DOHH2 (cell line): ENCODE results near the gene MEX3D.

ENCODE experiments used
- H3F3A ChIP-seq: fragments of 200-600 bp; sonication (generic), shearing (Covaris generic); 2 replicates; pipeline ENCODE4 v1.6.0; 2016; ENCODE audit warnings: antibody characterized with exemption, mild to moderate bottlenecking; ENCODE audit not compliant: control insufficient read depth, insufficient read depth
- H3K27ac ChIP-seq: fragments of 200-600 bp; sonication (generic); 2 replicates; pipeline ENCODE4 v1.5.1; 2014; ENCODE audit warnings: low read depth, mild to moderate bottlenecking, low read length, moderate library complexity
- H3K27me3 ChIP-seq: fragments of 200-600 bp; sonication (generic); 2 replicates; pipeline ENCODE4 v1.6.1; 2014; ENCODE audit warnings: mild to moderate bottlenecking, low read length, mixed read lengths; ENCODE audit not compliant: control insufficient read depth
- H3K36me3 ChIP-seq: fragments of 200-600 bp; sonication (generic); 2 replicates; pipeline ENCODE4 v1.6.1; 2014; ENCODE audit warnings: mild to moderate bottlenecking, low read length, moderate library complexity, mixed read lengths; ENCODE audit not compliant: control insufficient read depth
- H3K4me1 ChIP-seq: fragments of 200-600 bp; sonication (generic); 2 replicates; pipeline ENCODE4 v1.6.1; 2014; ENCODE audit warnings: mild to moderate bottlenecking, low read length, mixed read lengths; ENCODE audit not compliant: control insufficient read depth
- H3K4me2 ChIP-seq: fragments of 200-600 bp; sonication (generic); 2 replicates; pipeline ENCODE4 v1.6.0; 2014; ENCODE audit warnings: mild to moderate bottlenecking, low read length, moderate library complexity
- H3K4me3 ChIP-seq: fragments of 200-600 bp; sonication (generic); 2 replicates; pipeline ENCODE4 v1.5.1; 2014; ENCODE audit warnings: mild to moderate bottlenecking, low read length, mixed read lengths
- H3K79me2 ChIP-seq: fragments of 200-600 bp; sonication (generic); 2 replicates; pipeline ENCODE4 v1.6.1; 2014; ENCODE audit warnings: mild to moderate bottlenecking, low read length, mixed read lengths; ENCODE audit not compliant: control insufficient read depth
- H3K9me2 ChIP-seq: fragments of 200-600 bp; sonication (generic); replicated peaks from 2 replicates; pipeline ENCODE4 v1.6.1; 2014; ENCODE audit warnings: mild to moderate bottlenecking, low read length, mixed read lengths; ENCODE audit not compliant: control insufficient read depth
- H3K9me3 ChIP-seq: fragments of 200-600 bp; sonication (generic); 2 replicates; pipeline ENCODE4 v1.6.1; 2014; ENCODE audit warnings: antibody characterized with exemption, low read length, mixed read lengths; ENCODE audit not compliant: control insufficient read depth, insufficient read depth
- H4K20me1 ChIP-seq: fragments of 200-600 bp; sonication (generic); 2 replicates; pipeline ENCODE4 v1.6.0; 2014; ENCODE audit warnings: low read depth, mild to moderate bottlenecking, antibody characterized with exemption, low read length, moderate library complexity; ENCODE audit not compliant: control insufficient read depth, insufficient read depth
- EZH2phosphoT487 ChIP-seq: fragments of 200-600 bp; sonication (generic); IDR thresholded peaks from 2 replicates; pipeline ENCODE4 v1.6.1; 2017; ENCODE audit warnings: borderline replicate concordance, mild to moderate bottlenecking, antibody characterized with exemption, low read length, moderate library complexity, mixed read lengths
- TF ChIP-seq, protein P1 (sequence below): fragments of 200-600 bp; sonication (generic); IDR thresholded peaks from one replicate; pipeline ENCODE4 v1.5.1; 2014; ENCODE audit warnings: antibody characterized with exemption, mild to moderate bottlenecking, low read depth, low read length; ENCODE audit not compliant: poor library complexity, severe bottlenecking

MEX3D gene

DNA sequence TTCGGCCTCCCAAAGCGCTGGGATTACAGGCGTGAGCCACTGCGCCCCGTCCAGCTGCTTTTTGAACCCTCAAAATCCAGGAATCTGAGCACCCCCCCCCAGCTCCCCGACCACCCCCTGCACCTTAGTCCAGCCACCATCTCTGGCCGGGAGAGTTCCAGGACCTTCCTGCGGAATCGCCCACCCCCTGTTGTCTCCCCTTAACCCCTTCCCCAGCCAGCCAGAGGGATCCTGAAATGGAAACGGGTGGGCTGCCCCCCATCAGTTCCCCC is 25.3 kb upstream of the MEX3D start:
- H3K9me3 ChIP-seq = no peaks in the 10 kb centered on the region
- peaks cover 53% of the 10 kb centered on the region for H3K36me3 ChIP-seq
- H3K27ac ChIP-seq = no peak overlapping the region
- no peaks in the 10 kb centered on the region for H3K27me3 ChIP-seq
- peaks cover 40% of the 10 kb centered on the region for H3K4me1 ChIP-seq
- H4K20me1 ChIP-seq = peaks cover 5% of the 10 kb centered on the region; the same call in 1 of the 2 replicates
- no peak for TF ChIP-seq EZH2phosphoT487
- TF ChIP-seq, protein P1, sequence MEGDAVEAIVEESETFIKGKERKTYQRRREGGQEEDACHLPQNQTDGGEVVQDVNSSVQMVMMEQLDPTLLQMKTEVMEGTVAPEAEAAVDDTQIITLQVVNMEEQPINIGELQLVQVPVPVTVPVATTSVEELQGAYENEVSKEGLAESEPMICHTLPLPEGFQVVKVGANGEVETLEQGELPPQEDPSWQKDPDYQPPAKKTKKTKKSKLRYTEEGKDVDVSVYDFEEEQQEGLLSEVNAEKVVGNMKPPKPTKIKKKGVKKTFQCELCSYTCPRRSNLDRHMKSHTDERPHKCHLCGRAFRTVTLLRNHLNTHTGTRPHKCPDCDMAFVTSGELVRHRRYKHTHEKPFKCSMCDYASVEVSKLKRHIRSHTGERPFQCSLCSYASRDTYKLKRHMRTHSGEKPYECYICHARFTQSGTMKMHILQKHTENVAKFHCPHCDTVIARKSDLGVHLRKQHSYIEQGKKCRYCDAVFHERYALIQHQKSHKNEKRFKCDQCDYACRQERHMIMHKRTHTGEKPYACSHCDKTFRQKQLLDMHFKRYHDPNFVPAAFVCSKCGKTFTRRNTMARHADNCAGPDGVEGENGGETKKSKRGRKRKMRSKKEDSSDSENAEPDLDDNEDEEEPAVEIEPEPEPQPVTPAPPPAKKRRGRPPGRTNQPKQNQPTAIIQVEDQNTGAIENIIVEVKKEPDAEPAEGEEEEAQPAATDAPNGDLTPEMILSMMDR = no peak
- peaks cover 46% of the 10 kb centered on the region for H3K79me2 ChIP-seq
- H3K9me2 ChIP-seq = no peaks in the 10 kb centered on the region
- peaks cover 16% of the 10 kb centered on the region for H3F3A ChIP-seq
- peak overlapping the region; percentile 74 for H3K4me3 ChIP-seq
- peak overlapping the region; percentile 80 for H3K4me2 ChIP-seq

DNA sequence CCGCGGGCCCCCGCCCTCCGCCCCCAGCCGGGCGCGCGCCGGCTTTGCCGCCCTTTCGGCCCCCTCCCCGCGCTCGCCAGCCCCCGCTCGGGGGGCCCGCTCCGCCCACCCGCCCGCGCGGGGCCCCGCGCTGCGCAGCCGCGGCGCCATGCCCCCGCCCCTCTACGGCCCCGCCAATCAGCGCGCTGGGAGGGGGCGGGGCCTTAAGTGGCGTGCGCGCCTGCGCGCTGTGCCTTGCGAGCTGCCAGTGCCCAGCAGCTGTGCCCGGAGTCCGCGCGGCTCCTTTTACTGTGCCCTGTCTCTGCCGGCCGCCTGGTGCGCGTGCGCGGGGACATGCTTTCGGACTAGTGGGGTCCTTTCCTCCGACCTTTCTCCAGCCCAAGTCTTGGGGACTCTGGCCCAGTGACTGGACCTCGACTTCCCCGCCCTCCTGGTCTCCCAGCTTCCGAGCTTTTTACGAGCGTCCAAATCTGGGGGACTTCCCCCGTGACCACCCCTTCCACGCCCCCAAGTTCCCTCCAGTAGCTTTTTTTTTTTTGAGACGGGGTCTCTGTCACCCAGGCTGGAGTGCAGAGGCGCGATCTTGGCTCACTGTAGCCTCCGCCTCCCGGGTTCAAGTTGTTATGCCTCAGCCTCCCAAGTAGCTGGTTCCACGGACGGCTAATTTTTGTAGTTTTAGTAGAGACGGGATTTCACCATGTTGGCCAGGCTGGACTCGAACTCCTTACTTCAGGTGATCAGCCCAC is 24.8 kb upstream of the MEX3D start, which contains the start of gene MBD3:
MBD3 (minus strand) TSS at position 111 of the 746 bp plus-strand sequence. CDS start 234 bp downstream, outside the sequence.
- Histone ChIP-seq H3K79me2 (peaks cover 51% of the 10 kb centered on the region), H3F3A (peaks cover 16% of the 10 kb centered on the region), H3K9me2 (no peaks in the 10 kb centered on the region), H3K27ac (peak within 1 kb of the TSS; percentile 85), H3K27me3 (no peaks in the 10 kb centered on the region), H3K36me3 (peaks cover 51% of the 10 kb centered on the region), H3K4me1 (peaks cover 36% of the 10 kb centered on the region), H4K20me1 (peaks cover 5% of the 10 kb centered on the region; the same call in 1 of the 2 replicates), H3K4me2 (peak within 1 kb of the TSS; percentile 88), H3K9me3 (no peaks in the 10 kb centered on the region), H3K4me3 (peak within 1 kb of the TSS; percentile 87)
- no peak for TF ChIP-seq EZH2phosphoT487
- TF ChIP-seq, protein P1 = no peak

DNA sequence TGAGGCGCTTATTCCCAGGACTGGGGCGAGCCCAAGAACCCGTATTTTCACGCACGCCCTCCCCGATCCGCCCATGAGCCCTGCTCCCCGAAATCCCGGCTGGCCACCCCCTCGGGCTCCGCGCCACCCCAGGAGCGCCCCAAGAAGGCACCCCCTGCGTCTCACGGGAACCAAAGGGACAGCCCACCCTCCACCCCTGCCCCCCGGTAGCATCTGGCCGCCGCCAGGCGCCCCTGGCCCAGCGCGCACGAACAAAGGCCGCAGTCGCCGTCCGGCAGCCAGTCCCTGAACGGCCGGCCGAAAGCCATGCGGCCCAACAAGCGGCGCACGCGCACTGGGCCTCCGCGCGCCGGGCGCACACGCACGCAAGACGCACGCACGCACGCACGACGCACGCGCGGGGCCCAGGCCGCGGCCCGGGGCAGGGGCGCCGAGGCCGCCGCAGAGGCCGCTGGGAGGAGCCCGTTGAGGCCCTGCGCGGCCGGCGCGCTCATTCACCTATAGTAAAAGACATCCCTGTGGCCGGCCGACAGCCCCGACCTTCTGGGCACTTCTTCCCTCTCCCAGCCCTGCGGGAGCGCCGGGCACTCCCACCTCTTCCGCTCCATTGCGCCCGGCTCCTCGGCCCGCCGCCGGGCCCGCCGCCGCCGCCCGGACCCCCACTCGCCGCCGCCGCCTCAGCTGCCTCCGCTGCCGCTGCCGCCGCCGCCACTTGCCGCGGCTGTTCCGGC is 24.1 kb upstream of the MEX3D start:
- Histone ChIP-seq H3K27me3 (no peaks in the 10 kb centered on the region), H3F3A (peaks cover 12% of the 10 kb centered on the region), H3K9me2 (no peaks in the 10 kb centered on the region), H3K4me1 (peaks cover 28% of the 10 kb centered on the region), H3K4me3 (peak overlapping the region; percentile 87), H3K9me3 (no peaks in the 10 kb centered on the region), H3K79me2 (peaks cover 53% of the 10 kb centered on the region), H3K36me3 (peaks cover 51% of the 10 kb centered on the region), H4K20me1 (peaks cover 8% of the 10 kb centered on the region; the same call in 1 of the 2 replicates), H3K27ac (peak overlapping the region; percentile 85), H3K4me2 (peak overlapping the region; percentile 88)
- no peak for TF ChIP-seq EZH2phosphoT487
- TF ChIP-seq, protein P1 = no peak
